Trophoblast cell (in vitro differentiated cells and primary cell): Measurements from ENCODE around the gene SAP30BP.
A peak's percentile ranks its signal among the peaks of the same experiment; 100 is the strongest.

ENCODE experiments used
- DNase-seq, 2 donors: peaks; one replicate each; pipeline ENCODE4 v3.0.0-alpha.2; 2016
- H2AFZ ChIP-seq: 2 replicates; pipeline ENCODE4 v1.6.1; 2013; ENCODE audit warnings: low read length, moderate library complexity, mild to moderate bottlenecking; ENCODE audit not compliant: insufficient read depth, poor library complexity
- H2AK5ac ChIP-seq: 2 replicates; pipeline ENCODE4 v1.6.1; 2013; ENCODE audit warnings: mild to moderate bottlenecking, low read length
- H2BK120ac ChIP-seq: 2 replicates; pipeline ENCODE4 v1.6.1; 2013; ENCODE audit warnings: low read length, mild to moderate bottlenecking, moderate library complexity; ENCODE audit not compliant: insufficient read depth, poor library complexity
- H2BK12ac ChIP-seq: 2 replicates; pipeline ENCODE4 v1.6.1; 2013; ENCODE audit warnings: mild to moderate bottlenecking, low read length, moderate library complexity
- H2BK5ac ChIP-seq: 2 replicates; pipeline ENCODE4 v1.6.1; 2013; ENCODE audit warnings: low read length, low read depth, moderate library complexity, mild to moderate bottlenecking; ENCODE audit not compliant: poor library complexity
- H3K14ac ChIP-seq: 2 replicates; pipeline ENCODE4 v1.6.1; 2013; ENCODE audit warnings: mild to moderate bottlenecking, low read length
- H3K18ac ChIP-seq: 2 replicates; pipeline ENCODE4 v1.6.1; 2013; ENCODE audit warnings: mild to moderate bottlenecking, low read length
- H3K23ac ChIP-seq: 2 replicates; pipeline ENCODE4 v1.6.1; 2013; ENCODE audit warnings: low read length
- H3K27ac ChIP-seq: 2 replicates; pipeline ENCODE4 v1.5.1; 2013; ENCODE audit warnings: low read depth, mild to moderate bottlenecking, inconsistent platforms, low read length, moderate library complexity
- H3K27me3 ChIP-seq: 2 replicates; pipeline ENCODE4 v1.6.1; 2013; ENCODE audit warnings: inconsistent platforms, mild to moderate bottlenecking, low read length, moderate library complexity; ENCODE audit not compliant: insufficient read depth
- H3K36me3 ChIP-seq, 2 experiments: 1 replicate in 1 of 2; 2 replicates in 1 of 2; pipeline ENCODE4 v1.6.1; 2013; ENCODE audit warnings: low read length in 2 of 2, mild to moderate bottlenecking in 2 of 2, moderate library complexity in 1 of 2; ENCODE audit not compliant: insufficient read depth in 2 of 2, control insufficient read depth in 1 of 2
- H3K4ac ChIP-seq: 2 replicates; pipeline ENCODE4 v1.6.1; 2013; ENCODE audit warnings: low read depth, mild to moderate bottlenecking, low read length, moderate library complexity
- H3K4me1 ChIP-seq, 2 experiments: 1 replicate in 1 of 2; 2 replicates in 1 of 2; pipeline ENCODE4 v1.6.1; 2013; ENCODE audit warnings: low read length in 2 of 2, mild to moderate bottlenecking in 2 of 2, moderate library complexity in 1 of 2; ENCODE audit not compliant: insufficient read depth in 2 of 2, control insufficient read depth in 1 of 2
- H3K4me2 ChIP-seq: 2 replicates; pipeline ENCODE4 v1.6.1; 2013; ENCODE audit warnings: inconsistent platforms, mild to moderate bottlenecking, low read length, moderate library complexity
- H3K4me3 ChIP-seq: 2 replicates; pipeline ENCODE4 v1.5.1; 2013; ENCODE audit warnings: mild to moderate bottlenecking, low read depth, low read length, inconsistent platforms
- H3K79me1 ChIP-seq: one replicate; pipeline ENCODE4 v1.6.1; 2013; ENCODE audit warnings: low read length
- H3K79me2 ChIP-seq: 2 replicates; pipeline ENCODE4 v1.6.1; 2013; ENCODE audit warnings: low read length, mild to moderate bottlenecking; ENCODE audit not compliant: control insufficient read depth, insufficient read depth, poor library complexity
- H3K9ac ChIP-seq: 2 replicates; pipeline ENCODE4 v1.6.1; 2013; ENCODE audit warnings: mild to moderate bottlenecking, low read length
- H3K9me3 ChIP-seq: 2 replicates; pipeline ENCODE4 v1.6.1; 2013; ENCODE audit warnings: low read depth, mild to moderate bottlenecking, control low read depth, inconsistent platforms, low read length; ENCODE audit not compliant: insufficient read depth
- H4K12ac ChIP-seq: 2 replicates; pipeline ENCODE4 v1.6.1; 2013; ENCODE audit warnings: low read depth, mild to moderate bottlenecking, low read length, moderate library complexity
- H4K8ac ChIP-seq: 2 replicates; pipeline ENCODE4 v1.6.1; 2013; ENCODE audit warnings: low read depth, mild to moderate bottlenecking, low read length, moderate library complexity
- H4K91ac ChIP-seq: one replicate; pipeline ENCODE4 v1.6.1; 2013; ENCODE audit warnings: low read depth, mild to moderate bottlenecking, low read length, moderate library complexity
- WGBS: extraction: QIAGEN DNeasy Blood & Tissue Kit; methylation state at CpG from one replicate; pipeline ENCODE4 v1.1.7; 2013; ENCODE audit warnings: missing lambda C conversion rate; ENCODE audit not compliant: insufficient read length, insufficient coverage; ENCODE audit errors: extremely low coverage; 5-methylcytosine and 5-hydroxymethylcytosine counted together

Gene SAP30BP

DNA sequence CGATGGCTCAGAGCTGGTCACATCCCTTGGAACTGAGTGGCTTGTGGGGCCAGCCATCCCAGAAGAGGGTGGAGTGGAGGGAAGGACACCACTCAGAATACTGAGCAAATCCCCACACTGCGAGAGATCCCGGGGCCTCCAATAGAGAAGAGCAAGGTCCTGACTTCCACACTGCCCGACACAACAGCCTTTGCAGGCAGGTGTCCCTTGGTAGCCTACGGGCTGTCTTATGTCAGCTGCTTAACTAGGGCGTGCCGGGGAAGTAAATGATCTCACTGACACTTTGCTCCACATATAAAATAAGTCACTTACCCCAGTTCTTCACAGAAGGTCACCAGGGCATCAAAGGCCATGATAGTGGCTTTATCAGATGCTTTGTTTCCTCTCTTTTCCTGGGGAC, 16.3 kb upstream of the SAP30BP start:
- Histone ChIP-seq H2BK12ac (no peak overlapping the region), H3K23ac (no peak overlapping the region), H3K27me3 (no peaks in the 10 kb centered on the region), H3K36me3 (peaks cover 14 to 22% of the 10 kb centered on the region in 2 experiments), H3K9ac (no peak overlapping the region), H4K91ac (peak overlapping the region; percentile 16), H3K27ac (no peak overlapping the region), H3K9me3 (no peaks in the 10 kb centered on the region), H3K14ac (no peak overlapping the region), H3K4me1 (peaks cover 12 to 13% of the 10 kb centered on the region in 2 experiments), H3K18ac (no peak overlapping the region), H2AFZ (no peak overlapping the region), H3K4me3 (no peak overlapping the region), H3K79me2 (peaks cover under 1% of the 10 kb centered on the region), H2BK120ac (no peak overlapping the region), H2BK5ac (no peak overlapping the region), H4K8ac (no peak overlapping the region), H3K4ac (no peak overlapping the region), H2AK5ac (no peak overlapping the region), H3K4me2 (no peak overlapping the region), H3K79me1 (peaks cover 8% of the 10 kb centered on the region), H4K12ac (no peak overlapping the region)
- no peak for DNase-seq
- no CpG with 5 or more reads among the region's 7 CpGs for WGBS

DNA sequence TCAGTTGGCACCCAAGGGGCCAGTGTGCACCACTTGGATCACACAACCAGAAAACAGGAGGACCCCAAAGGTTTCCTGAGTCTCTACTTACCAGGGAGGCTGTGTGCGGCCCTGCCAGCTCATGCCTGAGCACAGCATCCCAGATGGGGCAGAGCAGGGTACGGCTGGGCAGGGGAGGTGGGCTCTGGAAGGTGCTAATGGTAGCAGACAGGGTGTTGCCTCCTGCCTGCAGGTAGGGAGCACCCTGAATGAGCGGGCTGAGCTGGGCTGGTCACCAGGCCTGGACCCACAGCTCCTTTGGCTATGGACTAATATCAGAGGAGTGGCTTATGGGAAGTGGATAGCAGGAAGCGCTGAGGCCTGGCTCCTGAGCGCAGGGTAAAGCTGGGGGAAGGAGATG, 14.8 kb upstream of the SAP30BP start:
- H2AFZ ChIP-seq: no peak overlapping the region
- H3K4me1 ChIP-seq: no peaks in the 10 kb centered on the region
- H3K79me2 ChIP-seq: no peaks in the 10 kb centered on the region
- H2BK5ac ChIP-seq: no peak overlapping the region
- H2AK5ac ChIP-seq: peak overlapping the region; percentile 18
- H3K4ac ChIP-seq: no peak overlapping the region
- no peak overlapping the region for H3K4me2 ChIP-seq
- no peaks in the 10 kb centered on the region for H3K9me3 ChIP-seq
- H3K36me3 ChIP-seq: peaks cover 14 to 27% of the 10 kb centered on the region in 2 experiments
- H3K79me1 ChIP-seq: no peaks in the 10 kb centered on the region
- no peak overlapping the region for H4K12ac ChIP-seq
- no peak for DNase-seq
- no peaks in the 10 kb centered on the region for H3K27me3 ChIP-seq
- no peak overlapping the region for H3K14ac ChIP-seq
- no peak overlapping the region for H3K23ac ChIP-seq
- H3K18ac ChIP-seq: no peak overlapping the region
- H4K8ac ChIP-seq: no peak overlapping the region
- H4K91ac ChIP-seq: no peak overlapping the region
- no CpG with 5 or more reads among the region's 5 CpGs for WGBS
- H2BK12ac ChIP-seq: no peak overlapping the region
- no peak overlapping the region for H3K27ac ChIP-seq
- no peak overlapping the region for H3K4me3 ChIP-seq
- H2BK120ac ChIP-seq: no peak overlapping the region
- no peak overlapping the region for H3K9ac ChIP-seq

DNA sequence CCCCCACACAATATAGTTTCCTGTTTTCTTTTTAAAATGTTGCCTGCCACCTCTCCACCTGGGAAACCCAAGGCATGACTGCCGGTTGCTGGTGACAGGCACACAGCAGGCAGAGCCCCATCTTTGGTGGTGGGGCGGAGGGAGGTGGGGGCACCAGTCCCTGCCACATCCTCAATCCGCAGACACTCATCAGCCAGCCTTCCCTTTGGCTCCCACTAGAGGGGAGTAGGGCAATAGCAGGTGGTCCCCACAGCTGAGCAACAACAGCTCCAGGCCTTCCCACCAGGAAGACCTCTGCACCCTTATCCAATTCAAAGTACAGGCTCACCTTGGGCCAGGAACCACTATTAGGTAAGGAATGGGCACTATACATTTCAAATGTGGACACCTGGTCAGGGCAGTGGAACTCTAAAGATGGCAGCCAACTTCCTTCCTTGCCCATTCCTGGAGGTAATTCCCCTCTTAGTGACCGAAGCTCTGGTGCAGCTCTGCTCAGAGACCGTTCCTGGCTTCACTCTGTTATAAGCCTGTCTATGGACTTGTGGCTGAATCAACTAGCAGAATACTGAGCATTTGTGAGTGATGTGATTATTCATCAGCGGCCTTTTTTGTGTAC, 14.1 kb upstream of the SAP30BP start:
- Histone ChIP-seq H2AFZ (no peak overlapping the region), H3K4ac (no peak overlapping the region), H3K4me3 (no peak overlapping the region), H3K9ac (no peak overlapping the region), H3K4me1 (no peaks in the 10 kb centered on the region), H2BK5ac (no peak overlapping the region), H3K23ac (no peak overlapping the region), H2BK120ac (no peak overlapping the region), H3K4me2 (no peak overlapping the region), H2BK12ac (peak overlapping the region; percentile 17), H3K18ac (no peak overlapping the region), H3K27me3 (no peaks in the 10 kb centered on the region), H3K36me3 (peaks cover 14 to 28% of the 10 kb centered on the region in 2 experiments), H3K9me3 (no peaks in the 10 kb centered on the region), H3K79me1 (no peaks in the 10 kb centered on the region), H3K27ac (no peak overlapping the region), H4K8ac (no peak overlapping the region), H4K12ac (no peak overlapping the region), H4K91ac (no peak overlapping the region), H2AK5ac (peak overlapping the region; percentile 50), H3K14ac (no peak overlapping the region), H3K79me2 (no peaks in the 10 kb centered on the region)
- peak in 1 of 2 donors; percentile 49 for DNase-seq
- WGBS: no CpG with 5 or more reads among the region's 6 CpGs

DNA sequence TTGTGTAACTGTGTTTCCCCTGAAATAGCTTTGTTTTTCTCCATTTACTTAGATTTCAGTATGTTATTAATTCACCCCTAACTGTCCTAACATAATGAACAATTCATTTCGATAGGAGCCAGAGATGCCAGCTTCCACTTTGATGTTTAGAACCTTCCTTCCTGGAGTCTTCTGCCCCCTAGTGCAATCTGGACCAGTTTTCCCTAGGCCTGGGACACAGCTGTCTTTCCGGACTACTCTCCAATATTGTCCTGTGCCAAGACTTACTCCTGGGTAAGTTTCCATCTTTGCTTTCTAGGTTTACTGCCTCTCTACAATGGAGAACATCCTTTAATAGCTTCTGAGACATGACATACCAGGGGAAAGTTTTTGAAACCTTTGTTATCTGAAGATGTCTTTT, 13.0 kb upstream of the SAP30BP start:
- H3K27me3 ChIP-seq: no peaks in the 10 kb centered on the region
- no peak overlapping the region for H2BK12ac ChIP-seq
- no peak overlapping the region for H2BK5ac ChIP-seq
- no CpG with 5 or more reads among the region's 2 CpGs for WGBS
- no peak overlapping the region for H3K4ac ChIP-seq
- H3K36me3 ChIP-seq: peaks cover 14 to 30% of the 10 kb centered on the region in 2 experiments
- H3K4me1 ChIP-seq: no peaks in the 10 kb centered on the region
- H2AFZ ChIP-seq: no peak overlapping the region
- H3K9ac ChIP-seq: no peak overlapping the region
- DNase-seq: peak in 1 of 2 donors; percentile 34
- no peaks in the 10 kb centered on the region for H3K79me1 ChIP-seq
- no peak overlapping the region for H3K18ac ChIP-seq
- H3K27ac ChIP-seq: no peak overlapping the region
- H3K4me3 ChIP-seq: no peak overlapping the region
- H2BK120ac ChIP-seq: no peak overlapping the region
- H2AK5ac ChIP-seq: no peak overlapping the region
- H3K4me2 ChIP-seq: no peak overlapping the region
- no peak overlapping the region for H4K12ac ChIP-seq
- H4K8ac ChIP-seq: no peak overlapping the region
- no peak overlapping the region for H3K14ac ChIP-seq
- H3K79me2 ChIP-seq: no peaks in the 10 kb centered on the region
- no peaks in the 10 kb centered on the region for H3K9me3 ChIP-seq
- H4K91ac ChIP-seq: no peak overlapping the region
- H3K23ac ChIP-seq: no peak overlapping the region
